ENCODE results near the gene QRFP.

Gene QRFP

GRCh38 chr9:130878295-130878694 lies 18.3 kb downstream of the QRFP start:
- Histone ChIP-seq H3K4me2 (ENCODE audit: low read depth, low read length, poor library complexity, severe bottlenecking) (no peak overlapping the region), H4K20me1 (ENCODE audit: low read depth, low read length) (no peaks in the 10 kb centered on the region), H3F3A (ENCODE audit: insufficient read depth) (no peaks in the 10 kb centered on the region), H3K9ac (ENCODE audit: low read length) (no peak overlapping the region), H3K27ac (ENCODE audit: low read depth, low read length) (no peak overlapping the region), H3K27me3 (ENCODE audit: low read length) (no peaks in the 10 kb centered on the region), H3K9me3 (ENCODE audit: insufficient read depth, low read length) (no peaks in the 10 kb centered on the region), H3K36me3 (ENCODE audit: low read length) (no peaks in the 10 kb centered on the region), H3K9me2 (replicated peaks; ENCODE audit: insufficient read depth, low read length) (no peaks in the 10 kb centered on the region), H2AFZ (ENCODE audit: low read depth, low read length, severe bottlenecking) (no peak overlapping the region), H3K4me3 (ENCODE audit: insufficient read depth, low read length, poor library complexity, severe bottlenecking) (no peak overlapping the region), H3K79me2 (ENCODE audit: insufficient read depth, low read length) (no peaks in the 10 kb centered on the region)
- TF ChIP-seq, protein P1, sequence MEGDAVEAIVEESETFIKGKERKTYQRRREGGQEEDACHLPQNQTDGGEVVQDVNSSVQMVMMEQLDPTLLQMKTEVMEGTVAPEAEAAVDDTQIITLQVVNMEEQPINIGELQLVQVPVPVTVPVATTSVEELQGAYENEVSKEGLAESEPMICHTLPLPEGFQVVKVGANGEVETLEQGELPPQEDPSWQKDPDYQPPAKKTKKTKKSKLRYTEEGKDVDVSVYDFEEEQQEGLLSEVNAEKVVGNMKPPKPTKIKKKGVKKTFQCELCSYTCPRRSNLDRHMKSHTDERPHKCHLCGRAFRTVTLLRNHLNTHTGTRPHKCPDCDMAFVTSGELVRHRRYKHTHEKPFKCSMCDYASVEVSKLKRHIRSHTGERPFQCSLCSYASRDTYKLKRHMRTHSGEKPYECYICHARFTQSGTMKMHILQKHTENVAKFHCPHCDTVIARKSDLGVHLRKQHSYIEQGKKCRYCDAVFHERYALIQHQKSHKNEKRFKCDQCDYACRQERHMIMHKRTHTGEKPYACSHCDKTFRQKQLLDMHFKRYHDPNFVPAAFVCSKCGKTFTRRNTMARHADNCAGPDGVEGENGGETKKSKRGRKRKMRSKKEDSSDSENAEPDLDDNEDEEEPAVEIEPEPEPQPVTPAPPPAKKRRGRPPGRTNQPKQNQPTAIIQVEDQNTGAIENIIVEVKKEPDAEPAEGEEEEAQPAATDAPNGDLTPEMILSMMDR (IDR thresholded peaks at IDR 0.05; ENCODE audit: insufficient read depth, low read length, poor library complexity, severe bottlenecking), result no peak
- TF ChIP-seq EZH2phosphoT487 (conservative IDR thresholded peaks at IDR 0.05; ENCODE audit: low read length), result no peak

DNA sequence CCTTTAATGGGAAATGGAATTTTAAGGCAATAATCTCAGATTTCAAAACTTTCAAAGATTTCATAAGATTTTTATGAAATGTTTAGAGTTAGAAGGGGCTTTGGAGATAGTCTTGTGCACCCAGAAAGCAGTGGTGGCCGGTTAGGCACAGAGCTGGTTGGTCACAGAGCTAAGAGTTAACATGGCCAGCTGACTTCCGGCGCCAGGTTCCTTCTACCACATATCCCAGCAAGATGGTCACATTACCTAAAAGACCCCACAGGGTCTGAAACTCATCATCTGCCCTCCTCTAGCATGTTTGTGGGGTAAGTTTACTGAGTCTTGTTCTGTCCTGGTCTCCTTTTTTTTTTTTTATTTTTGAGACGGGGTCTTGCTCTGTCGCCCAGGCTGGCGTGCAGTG lies 19.3 kb downstream of the QRFP start:
- H3K27ac ChIP-seq (ENCODE audit: low read depth, low read length), result no peak overlapping the region
- H3K27me3 ChIP-seq (ENCODE audit: low read length), result no peaks in the 10 kb centered on the region
- no peak overlapping the region for H3K4me3 ChIP-seq (ENCODE audit: insufficient read depth, low read length, poor library complexity, severe bottlenecking)
- no peak overlapping the region for H2AFZ ChIP-seq (ENCODE audit: low read depth, low read length, severe bottlenecking)
- H3K36me3 ChIP-seq (ENCODE audit: low read length), result no peaks in the 10 kb centered on the region
- H3K79me2 ChIP-seq (ENCODE audit: insufficient read depth, low read length), result no peaks in the 10 kb centered on the region
- H3K9me3 ChIP-seq (ENCODE audit: insufficient read depth, low read length), result no peaks in the 10 kb centered on the region
- TF ChIP-seq, protein P1 (IDR thresholded peaks at IDR 0.05; ENCODE audit: insufficient read depth, low read length, poor library complexity, severe bottlenecking), result no peak
- no peak for TF ChIP-seq EZH2phosphoT487 (conservative IDR thresholded peaks at IDR 0.05; ENCODE audit: low read length)
- H3K4me2 ChIP-seq (ENCODE audit: low read depth, low read length, poor library complexity, severe bottlenecking), result no peak overlapping the region
- H4K20me1 ChIP-seq (ENCODE audit: low read depth, low read length), result no peaks in the 10 kb centered on the region
- H3K9me2 ChIP-seq (replicated peaks; ENCODE audit: insufficient read depth, low read length), result no peaks in the 10 kb centered on the region
- no peaks in the 10 kb centered on the region for H3F3A ChIP-seq (ENCODE audit: insufficient read depth)
- no peak overlapping the region for H3K9ac ChIP-seq (ENCODE audit: low read length)

GRCh38 chr9:130874783-130875182 lies 21.8 kb downstream of the QRFP start:
- no peaks in the 10 kb centered on the region for H3K79me2 ChIP-seq (ENCODE audit: insufficient read depth, low read length)
- H3K9me2 ChIP-seq (replicated peaks; ENCODE audit: insufficient read depth, low read length), result no peaks in the 10 kb centered on the region
- H3K27me3 ChIP-seq (ENCODE audit: low read length), result no peaks in the 10 kb centered on the region
- no peak overlapping the region for H3K4me3 ChIP-seq (ENCODE audit: insufficient read depth, low read length, poor library complexity, severe bottlenecking)
- H3K9me3 ChIP-seq (ENCODE audit: insufficient read depth, low read length), result no peaks in the 10 kb centered on the region
- TF ChIP-seq, protein P1 (IDR thresholded peaks at IDR 0.05; ENCODE audit: insufficient read depth, low read length, poor library complexity, severe bottlenecking), result no peak
- H3F3A ChIP-seq (ENCODE audit: insufficient read depth), result no peaks in the 10 kb centered on the region
- no peaks in the 10 kb centered on the region for H4K20me1 ChIP-seq (ENCODE audit: low read depth, low read length)
- no peak overlapping the region for H2AFZ ChIP-seq (ENCODE audit: low read depth, low read length, severe bottlenecking)
- no peaks in the 10 kb centered on the region for H3K36me3 ChIP-seq (ENCODE audit: low read length)
- no peak overlapping the region for H3K27ac ChIP-seq (ENCODE audit: low read depth, low read length)
- no peak overlapping the region for H3K9ac ChIP-seq (ENCODE audit: low read length)
- H3K4me2 ChIP-seq (ENCODE audit: low read depth, low read length, poor library complexity, severe bottlenecking), result no peak overlapping the region

DNA sequence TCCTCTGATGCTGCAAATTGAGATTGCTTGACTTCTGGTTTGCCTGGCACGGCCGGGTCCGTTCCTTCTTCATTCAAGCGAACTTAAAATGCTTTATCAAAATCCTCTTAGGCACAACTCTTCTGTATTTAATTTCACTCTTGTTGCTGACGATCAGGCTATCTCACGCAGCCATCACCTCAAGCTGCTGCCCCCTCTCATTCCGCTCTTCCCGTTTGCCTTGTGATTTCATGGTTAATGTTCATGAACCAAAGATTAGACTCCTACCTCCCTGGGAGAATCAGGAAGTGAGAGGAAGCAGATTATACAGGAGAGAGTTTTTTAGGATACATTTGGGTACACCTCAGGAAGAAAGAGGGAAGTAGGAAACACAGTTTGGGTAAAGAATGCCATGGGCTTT lies 22.6 kb downstream of the QRFP start:
- H4K20me1 ChIP-seq (ENCODE audit: low read depth, low read length), result no peaks in the 10 kb centered on the region
- H3K9me2 ChIP-seq (replicated peaks; ENCODE audit: insufficient read depth, low read length), result no peaks in the 10 kb centered on the region
- TF ChIP-seq, protein P1 (IDR thresholded peaks at IDR 0.05; ENCODE audit: insufficient read depth, low read length, poor library complexity, severe bottlenecking), result no peak
- no peak for TF ChIP-seq EZH2phosphoT487 (conservative IDR thresholded peaks at IDR 0.05; ENCODE audit: low read length)
- no peak overlapping the region for H3K9ac ChIP-seq (ENCODE audit: low read length)
- H3K27me3 ChIP-seq (ENCODE audit: low read length), result no peaks in the 10 kb centered on the region
- no peaks in the 10 kb centered on the region for H3K9me3 ChIP-seq (ENCODE audit: insufficient read depth, low read length)
- no peak overlapping the region for H3K27ac ChIP-seq (ENCODE audit: low read depth, low read length)
- no peaks in the 10 kb centered on the region for H3K79me2 ChIP-seq (ENCODE audit: insufficient read depth, low read length)
- H3K4me3 ChIP-seq (ENCODE audit: insufficient read depth, low read length, poor library complexity, severe bottlenecking), result no peak overlapping the region
- no peaks in the 10 kb centered on the region for H3K36me3 ChIP-seq (ENCODE audit: low read length)
- no peak overlapping the region for H3K4me2 ChIP-seq (ENCODE audit: low read depth, low read length, poor library complexity, severe bottlenecking)
- no peaks in the 10 kb centered on the region for H3F3A ChIP-seq (ENCODE audit: insufficient read depth)
- H2AFZ ChIP-seq (ENCODE audit: low read depth, low read length, severe bottlenecking), result no peak overlapping the region

Data from SU-DHL-6 (cell line).